CD4-positive, alpha-beta T cell treated with Interleukin-4 for 1 hour (primary cell): ENCODE results near the gene LGALS9.
"Not testable (repeated sequence)": the region's sequence is repeated elsewhere in the genome, so short reads cannot be mapped to it uniquely, and the experiment has no call there.

Experiments
- DNase-seq, 2 donors: peaks; one replicate each; pipeline ENCODE4 v3.0.0-alpha.2; 2020 to 2022

LGALS9 gene

DNA sequence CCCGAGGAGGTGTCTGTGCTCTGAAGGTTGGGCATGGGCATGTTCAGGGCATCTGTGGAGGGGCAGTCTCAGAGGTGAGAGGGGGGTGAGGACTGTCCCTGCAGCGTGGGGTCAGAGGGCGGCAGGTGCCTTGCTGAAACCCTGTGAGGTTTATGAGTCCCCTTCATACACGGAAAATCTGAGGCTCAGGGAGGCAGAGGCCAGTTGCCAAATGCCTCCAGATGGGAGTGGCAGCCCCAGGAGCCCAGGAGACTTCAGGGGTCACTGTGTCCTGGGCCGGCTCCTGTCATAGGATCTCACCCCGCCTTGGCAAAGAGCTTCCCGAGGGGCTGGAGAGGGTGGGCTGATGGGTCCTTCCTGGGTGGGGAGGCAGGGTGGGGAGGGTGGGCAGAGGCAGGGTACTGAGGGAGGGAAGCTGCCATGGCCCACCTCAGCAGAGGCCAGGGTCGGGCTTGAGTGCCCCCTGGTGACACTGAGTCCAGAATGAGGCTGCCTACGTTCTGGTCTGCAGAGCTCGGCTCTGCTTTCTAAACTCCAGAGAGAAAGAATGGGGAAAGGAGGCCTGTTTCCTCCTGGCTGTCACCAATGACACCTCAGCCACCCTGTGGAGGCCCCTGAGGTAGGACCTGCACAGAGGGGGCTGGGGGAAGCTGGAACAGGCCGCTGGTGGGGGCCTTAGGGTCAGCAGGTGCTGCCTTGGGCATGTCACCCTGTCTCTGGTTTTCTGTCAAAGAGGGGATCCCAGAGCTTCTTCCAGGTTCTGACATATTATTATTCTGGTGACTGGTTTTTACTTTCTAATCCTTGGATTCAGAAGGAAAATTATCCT lies 1.1 kb downstream of the LGALS9 start:
- no peak for DNase-seq

DNA sequence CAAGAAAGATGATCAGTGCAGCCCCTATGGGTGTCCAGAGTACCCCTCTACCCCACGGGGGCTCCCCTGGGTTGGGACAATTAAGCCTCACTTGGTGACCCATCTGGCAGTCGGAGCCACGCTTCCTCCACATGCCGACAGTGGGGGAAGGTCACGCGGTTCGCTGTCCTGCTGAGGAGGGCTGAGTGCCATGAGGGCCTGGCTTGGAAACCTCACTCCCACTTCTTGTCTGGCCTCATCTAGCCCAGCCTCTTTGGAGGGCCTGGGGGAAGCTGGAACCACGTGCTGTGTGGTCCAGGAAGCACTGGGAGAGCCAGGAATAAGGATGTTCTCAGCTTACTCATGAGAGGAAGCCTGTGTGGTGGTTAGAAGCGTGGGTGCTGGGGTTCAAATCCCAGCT lies 1.8 kb downstream of the LGALS9 start:
- peak in 1 of 2 donors; percentile 15 for DNase-seq

DNA sequence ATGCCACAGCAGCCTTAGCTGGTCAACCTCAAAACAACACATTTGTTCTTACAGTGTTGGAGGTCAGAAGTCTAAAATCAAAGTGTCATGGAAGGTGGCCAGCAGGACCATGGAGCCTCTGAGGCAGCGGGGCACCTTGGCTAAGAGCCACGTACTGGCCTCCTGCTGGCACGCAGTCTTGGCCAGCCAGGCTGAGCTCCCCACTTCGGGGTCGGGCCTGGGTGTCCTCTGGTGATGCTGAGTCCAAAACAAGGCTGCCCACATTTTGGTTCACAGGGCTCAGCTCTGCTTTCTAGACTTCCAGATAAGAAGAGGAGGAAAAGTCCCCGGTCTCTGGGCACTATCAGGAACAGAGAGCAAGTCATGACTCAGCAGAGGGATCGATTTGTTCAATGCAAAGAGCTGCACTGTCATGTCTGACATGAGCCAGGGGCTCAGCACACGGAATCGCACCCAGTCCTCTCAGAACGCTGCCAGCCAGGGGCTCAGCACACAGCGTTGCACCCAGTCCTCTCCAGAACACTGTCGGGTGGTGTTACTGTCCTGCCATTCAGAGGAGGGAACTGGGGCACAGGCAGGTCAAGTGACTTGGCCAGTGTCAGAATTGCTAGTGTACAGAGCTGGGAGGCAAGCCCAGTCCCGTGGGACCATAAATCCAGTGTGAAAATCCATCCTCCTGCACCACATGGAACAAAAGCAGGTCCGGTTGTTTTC lies 2.5 kb downstream of the LGALS9 start:
- DNase-seq, result no peak

DNA sequence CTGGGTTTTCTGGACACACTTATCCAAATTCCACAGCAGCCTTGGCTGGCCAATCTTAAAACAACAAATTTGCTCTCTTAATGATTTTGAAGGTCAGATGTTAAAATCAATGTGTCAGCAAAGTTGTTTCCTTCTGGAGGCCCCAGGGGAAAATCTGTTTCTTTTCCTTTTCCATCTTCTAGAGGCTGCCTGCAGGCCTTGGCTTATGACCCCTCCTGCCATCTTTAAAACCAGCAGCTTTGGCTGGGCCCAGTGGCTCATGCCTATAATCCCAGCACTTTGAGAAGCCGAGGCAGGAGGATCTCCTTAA lies 3.0 kb downstream of the LGALS9 start:
- no peak for DNase-seq

DNA sequence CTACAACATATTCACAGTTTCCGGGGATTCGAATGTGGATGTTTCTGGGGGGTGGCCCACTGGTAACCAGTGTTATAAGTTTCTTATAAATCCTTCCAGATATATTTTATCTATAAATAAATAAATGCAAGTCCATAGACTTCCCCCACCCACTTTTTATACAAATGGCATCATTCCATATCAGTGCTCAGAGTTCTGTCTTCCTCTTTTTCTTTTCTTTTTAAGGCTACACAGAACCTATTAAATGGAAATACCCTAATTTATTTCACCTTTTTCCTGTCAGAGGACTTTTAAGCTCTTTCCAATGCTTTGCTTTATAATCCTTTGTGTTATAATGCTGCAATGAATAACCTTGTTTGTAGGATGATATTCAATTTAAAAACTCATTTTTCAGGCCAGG lies 3.8 kb downstream of the LGALS9 start:
- no peak for DNase-seq

DNA sequence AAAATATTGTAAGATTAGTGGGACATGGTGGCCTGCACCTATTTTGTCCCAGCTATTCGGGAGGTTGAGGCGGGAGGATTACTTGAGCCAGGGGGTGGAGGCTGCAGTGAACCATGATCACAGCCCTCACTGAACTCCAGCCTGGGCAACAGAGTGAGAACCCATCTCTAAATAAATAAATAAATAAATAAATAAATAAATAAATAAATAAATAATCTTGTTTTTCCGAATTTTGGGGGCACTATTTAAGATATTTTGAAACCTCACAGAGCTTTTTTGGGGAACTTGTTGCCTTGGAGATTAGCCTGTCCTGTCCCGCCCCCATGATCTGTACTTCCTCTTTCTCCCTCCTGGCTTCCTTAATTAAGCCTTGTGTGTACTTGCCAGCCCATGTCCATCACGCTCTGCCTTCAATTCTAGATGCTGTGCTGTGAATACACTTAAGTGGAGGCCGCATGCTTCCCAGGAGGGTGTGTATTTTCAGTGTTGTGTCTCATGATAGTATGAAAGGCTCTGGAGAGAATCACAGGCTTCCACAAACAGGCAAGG lies 4.4 kb downstream of the LGALS9 start:
- peak in 1 of 2 donors; percentile 62 for DNase-seq

DNA sequence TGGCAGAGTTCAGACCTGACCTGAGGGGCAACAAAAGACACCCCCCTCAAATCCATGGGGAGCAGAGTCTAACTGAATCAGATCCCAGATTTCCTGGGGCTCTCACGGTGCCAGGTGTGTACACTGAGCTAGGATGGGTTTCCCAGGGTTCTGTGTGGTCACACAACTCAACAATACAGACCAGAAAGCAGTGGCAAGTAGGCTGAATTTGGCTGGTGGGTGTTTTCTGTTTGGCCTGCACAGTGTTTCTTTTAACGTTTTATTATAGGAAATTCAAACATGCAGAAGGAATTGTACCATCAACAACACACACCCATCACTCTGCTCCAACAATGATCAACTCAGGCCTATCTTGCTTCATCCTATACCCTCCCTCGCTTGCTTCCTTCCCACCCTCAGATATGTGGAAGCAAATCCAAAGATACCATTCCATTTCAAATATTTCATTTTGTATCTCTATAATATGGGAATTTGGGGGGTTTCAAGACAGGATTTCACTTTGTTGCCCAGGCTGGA lies 5.1 kb downstream of the LGALS9 start:
- not testable (repeated sequence) for DNase-seq

DNA sequence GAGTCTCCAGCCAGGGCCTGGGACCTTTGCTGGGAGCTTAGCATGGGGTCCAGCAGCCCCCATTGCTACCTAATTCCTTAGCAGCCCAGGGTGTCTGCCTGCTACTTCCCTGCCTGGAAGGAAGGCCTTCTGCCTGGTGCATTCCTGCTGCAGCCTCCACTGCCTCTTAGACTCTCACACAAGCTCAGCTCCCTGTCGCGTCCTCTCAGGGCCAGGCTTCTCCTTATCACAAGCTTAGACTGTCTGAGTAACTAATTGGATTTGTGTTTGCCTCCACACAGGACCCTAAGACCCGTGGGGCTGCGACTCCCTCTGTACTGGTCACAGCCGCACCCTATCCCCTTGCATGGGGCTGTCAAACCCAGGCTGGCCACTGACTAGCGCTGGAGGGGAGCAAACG lies 6.8 kb downstream of the LGALS9 start:
- not testable (repeated sequence) for DNase-seq

DNA sequence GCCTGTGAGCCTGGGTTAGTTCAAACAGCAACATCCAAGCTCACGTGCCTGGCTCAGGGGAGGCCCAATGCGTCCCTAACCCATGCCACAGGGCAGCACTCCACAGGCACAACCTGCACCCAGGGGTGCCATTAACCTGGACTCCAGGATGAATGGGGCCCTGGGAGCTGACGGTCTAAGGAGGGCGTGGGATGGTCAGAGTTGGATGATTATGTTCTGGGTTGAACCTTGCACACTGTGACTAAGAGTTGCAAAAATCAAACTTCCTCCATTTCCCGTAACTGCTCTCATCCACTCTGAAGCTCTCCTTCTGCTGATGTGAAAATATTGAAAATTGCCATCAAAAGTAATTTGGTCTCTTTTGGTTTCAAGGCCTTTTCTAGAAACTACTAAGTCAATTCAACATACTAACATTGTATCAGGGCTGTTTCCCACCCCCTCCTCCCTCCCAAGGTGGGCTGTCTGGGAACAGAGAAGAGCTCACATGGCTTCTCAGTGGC lies 7.5 kb downstream of the LGALS9 start:
- not testable (repeated sequence) for DNase-seq

DNA sequence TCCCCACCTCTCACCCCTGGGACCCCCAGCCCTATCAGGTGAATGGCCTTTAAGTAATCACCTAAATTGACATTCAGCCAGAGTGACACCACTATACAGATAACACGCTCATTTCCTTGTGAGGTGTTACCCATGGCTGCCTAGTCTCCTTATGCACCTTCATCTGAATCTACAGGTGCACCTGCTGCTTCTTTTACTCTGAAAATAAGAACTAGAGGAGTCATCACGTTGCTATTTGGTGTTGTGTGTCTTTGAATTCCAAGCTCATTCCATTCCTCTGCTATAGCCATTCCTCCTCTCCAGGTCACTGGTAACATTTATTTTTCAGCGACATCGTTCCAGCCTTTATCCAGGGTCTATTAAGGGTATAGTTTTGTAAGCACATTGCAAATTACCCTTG lies 9.8 kb downstream of the LGALS9 start:
- DNase-seq, result no peak

DNA sequence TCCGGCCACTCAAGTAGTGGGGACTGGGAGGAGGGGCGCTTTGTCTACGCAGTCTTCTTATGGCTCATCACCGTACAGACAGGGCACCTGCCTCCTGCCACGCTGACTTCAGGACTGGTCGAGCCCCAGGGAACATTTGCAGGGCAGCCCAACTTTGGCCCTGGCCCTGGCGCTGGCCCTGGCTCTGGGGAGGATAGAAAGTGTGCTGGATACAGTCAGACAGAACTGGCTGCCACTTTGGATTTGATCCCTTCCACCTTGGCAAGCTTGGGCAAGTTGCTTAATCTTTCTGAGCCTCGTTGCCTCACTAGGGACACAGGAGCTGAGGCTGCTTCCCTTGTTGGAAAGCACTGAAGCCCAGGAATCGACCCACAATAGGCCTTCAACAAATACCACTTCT lies 13.6 kb downstream of the LGALS9 start:
- DNase-seq, result no peak

DNA sequence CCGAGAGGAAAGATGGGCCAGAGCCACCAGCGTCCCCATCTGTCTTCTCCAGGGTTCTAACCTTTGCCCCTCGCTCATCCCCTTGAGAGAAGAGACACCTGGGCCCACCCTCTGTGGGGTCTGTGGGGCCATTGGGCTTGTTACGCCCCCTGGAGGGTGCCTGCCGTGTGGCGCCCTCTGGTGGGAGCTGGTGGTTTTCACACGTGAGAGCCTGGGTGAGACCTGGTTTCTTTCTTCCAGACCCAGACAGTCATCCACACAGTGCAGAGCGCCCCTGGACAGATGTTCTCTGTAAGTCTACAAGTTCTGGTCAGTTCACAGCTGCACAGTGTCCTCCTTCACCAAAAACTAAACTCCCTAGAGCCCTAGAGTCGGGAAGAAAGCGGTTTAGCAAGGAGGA lies 14.6 kb downstream of the LGALS9 start:
- DNase-seq, result not testable (repeated sequence)

DNA sequence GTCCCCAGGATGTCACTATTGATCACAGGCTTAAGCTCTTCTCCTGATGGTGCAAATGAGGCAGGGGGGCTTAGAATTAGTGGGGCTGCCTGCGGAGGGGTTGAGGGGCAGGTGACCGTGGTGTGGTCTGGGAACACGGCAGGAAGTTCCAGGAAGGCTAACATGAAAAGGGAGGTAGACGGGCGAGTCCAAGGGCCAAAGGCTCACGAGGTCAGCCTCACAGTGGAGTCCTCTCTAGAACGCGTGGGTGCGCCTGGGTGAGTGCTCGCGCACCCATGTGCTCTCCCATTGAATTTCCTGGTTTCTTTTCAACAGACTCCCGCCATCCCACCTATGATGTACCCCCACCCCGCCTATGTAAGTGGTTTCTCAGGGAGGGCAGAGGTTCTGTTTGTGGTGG lies 15.2 kb downstream of the LGALS9 start:
- DNase-seq, result no peak

DNA sequence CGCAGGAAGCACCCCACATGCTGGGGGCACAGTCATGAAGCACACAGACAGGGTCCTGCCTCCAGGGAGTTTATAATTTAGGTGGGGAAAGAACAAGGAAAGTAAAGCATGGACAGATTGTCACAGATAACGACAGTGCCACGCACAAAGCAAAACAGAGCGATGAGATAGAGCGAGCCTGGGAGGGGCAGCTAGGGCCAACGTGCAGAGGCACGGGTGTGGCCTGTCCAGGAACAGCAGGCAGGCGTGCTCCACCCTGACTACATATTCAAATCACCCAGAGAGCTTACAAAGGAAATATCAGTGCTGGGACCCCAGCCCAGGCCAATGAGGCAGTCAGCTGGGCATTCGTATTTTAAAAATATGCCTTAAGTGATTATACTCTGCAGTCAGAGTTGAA lies 16.8 kb downstream of the LGALS9 start:
- no peak for DNase-seq

DNA sequence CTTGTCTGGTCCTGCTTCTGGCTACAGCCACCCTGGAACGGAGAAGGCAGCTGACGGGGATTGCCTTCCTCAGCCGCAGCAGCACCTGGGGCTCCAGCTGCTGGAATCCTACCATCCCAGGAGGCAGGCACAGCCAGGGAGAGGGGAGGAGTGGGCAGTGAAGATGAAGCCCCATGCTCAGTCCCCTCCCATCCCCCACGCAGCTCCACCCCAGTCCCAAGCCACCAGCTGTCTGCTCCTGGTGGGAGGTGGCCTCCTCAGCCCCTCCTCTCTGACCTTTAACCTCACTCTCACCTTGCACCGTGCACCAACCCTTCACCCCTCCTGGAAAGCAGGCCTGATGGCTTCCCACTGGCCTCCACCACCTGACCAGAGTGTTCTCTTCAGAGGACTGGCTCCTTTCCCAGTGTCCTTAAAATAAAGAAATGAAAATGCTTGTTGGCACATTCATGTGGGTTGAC lies 18.2 kb downstream of the LGALS9 start:
- not testable (repeated sequence) for DNase-seq

DNA sequence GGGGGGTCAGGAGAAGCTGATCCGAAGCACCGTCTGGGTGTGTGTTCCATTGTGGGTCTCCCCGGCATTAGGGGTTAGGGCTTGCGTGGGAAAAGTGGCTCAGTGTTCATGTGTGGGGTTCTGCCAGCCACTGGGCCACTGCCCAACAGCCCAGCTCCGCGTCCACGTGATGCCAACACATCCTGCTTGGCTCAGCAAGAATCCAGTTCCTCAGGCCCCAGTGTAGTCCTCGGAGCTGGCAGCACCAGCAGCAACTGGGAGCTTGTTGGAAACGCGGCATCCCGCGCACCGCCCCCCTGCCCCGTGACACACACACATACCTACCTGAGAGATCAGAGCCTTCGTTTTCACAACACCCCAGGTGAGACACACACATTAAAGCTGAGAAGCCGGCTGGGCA lies 18.9 kb downstream of the LGALS9 start:
- no peak for DNase-seq

DNA sequence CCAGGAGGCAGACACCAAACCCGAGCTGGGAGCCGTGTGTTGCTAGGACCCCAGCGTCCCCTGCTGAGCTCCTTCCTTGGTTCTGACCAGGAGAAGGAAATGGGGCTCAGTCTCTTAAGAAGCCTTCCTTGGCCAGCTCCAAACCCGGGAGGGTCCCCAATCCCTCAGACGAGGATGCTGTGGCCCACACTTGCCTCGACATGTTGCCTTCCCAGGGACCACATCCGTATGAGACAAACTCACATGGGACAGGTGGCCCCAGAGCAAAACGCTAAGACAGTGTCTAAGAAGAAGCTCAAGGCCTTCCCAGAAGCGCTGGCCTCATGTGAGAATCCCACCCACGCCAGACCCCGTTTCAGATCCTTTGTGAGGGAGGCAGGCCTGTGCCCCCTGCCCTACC lies 19.8 kb downstream of the LGALS9 start:
- DNase-seq, result no peak

DNA sequence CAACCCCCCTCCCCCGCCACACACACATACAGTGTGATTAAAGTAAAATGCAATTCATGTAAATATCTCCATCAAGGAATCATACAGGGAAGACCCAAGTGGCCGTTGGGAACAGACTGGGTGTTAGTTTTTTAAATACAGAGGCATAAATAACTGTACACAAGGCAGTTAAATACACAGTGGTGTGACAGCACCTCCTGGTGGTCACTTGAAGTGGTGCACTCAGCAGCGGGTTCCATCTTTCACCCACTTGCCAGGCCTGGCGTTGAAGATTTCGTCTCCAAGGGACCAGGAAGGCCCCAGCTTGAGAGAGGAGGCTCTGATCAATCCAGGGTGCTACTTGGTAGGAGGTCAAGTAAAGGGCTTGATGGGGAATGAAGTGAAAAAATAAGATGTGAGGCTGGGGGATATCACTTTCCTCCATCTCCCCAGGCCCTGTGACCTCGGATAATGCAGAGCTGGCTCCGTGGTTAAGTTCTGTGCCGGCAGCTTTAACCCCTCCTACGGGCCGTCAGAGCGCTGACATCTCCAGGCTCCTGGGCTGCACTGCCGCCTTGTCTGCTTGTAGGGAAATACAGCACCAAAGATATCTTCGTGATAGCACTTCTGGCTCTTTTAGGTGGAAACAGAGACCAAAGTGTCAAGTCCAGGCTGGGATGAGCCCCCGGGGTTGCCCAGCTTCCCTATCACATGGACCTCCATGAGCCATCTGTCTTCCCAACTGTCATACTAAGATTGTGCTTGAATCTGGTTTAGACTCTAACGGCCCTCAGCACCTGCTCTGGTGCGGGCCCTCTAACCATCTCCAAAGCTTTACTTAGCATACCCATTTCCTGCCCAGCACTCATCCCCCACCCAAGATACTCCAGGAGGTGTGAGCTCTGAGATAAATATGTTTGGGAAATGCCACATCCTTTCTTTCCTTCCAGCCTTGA lies 20.7 kb downstream of the LGALS9 start:
- peak; percentile 69 for DNase-seq

DNA sequence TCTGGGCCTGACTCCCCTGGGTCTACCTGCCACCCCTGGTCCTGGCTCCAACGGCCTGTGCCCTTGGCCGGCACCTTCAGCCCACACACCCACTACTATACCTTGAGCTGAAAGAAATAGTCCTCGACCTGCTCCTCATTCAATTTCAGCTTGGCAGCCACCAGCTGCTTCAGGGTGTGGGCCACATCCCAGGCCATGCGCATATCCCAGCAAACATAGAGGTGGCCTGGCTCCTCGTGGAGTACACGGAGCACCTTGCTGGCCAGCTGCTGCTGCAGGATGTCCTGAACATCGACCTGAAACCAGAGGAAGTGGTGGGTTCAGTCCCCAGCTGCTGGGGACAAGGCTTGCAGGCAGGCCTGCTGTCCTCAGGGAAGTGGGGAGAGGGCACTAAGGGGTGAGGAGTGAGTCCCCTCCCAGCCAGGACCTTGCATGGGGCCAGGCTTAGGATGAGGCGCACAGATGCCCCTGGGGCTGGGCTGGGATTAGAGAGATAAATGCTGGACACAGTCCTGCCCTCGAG lies 22.5 kb downstream of the LGALS9 start:
- not testable (repeated sequence) for DNase-seq

DNA sequence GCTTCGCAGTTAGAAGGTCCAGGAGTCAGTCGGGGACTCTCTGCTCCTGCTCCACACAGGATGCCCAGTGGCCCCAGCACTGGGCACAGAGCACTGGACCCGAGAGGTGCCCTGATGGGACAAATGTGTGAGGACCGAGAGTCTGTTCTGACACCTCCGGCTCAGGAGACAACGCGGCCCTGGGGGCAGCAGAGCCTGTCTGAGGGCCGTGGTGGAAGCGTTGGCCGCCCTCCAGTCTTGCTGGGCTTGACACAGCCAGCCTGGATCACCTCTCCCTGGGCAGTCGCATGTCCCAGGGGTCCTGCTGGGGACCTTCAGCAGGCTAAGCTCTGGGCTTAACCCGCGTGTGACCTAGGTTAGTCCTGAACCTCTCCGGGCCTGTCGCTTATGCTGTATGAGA lies 23.1 kb downstream of the LGALS9 start:
- no peak for DNase-seq

DNA sequence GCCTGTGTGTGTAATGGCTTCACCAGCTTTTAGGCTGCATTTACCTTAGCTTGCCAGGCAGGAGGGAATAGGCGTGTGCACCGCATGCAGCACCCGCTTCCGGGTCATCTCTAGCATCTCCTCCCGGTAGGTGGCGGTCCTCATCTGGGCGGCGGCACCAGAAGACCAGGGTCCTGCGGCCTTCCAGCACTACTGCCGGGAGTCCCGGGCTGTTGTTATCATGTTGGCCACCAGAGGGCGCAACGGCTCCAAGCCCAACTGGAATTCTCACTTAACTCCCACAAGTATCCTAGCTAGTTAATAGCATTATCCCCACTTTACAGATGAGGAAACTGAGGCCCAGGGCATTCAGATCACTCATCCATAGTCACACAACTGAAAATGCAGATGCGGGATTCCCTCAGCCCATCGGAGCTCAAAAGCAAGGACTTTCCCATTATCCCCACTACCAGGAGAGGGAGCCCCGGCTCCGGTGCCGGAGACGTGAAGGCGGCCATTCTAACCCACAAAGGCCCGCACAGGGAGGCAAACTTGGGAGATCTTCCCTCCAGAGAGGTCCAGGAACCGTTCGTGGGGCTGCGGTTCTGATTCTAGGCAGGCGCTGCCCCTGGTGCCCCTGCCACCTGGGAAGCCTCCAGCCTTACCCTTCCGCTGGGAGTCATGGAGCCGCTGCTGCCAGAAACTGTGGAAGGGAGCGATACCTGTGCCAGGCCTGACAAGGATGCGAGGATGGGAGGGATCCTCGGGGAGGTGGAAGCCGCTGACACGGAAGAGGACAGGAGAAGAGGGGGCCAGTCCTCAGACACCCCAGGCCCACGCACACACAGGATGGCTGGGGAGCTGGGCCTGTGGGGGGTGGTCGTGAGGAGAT lies 23.9 kb downstream of the LGALS9 start:
- DNase-seq, result peak; percentile 62 to 69
